Measurements from ENCODE around the gene PPP1R3C.

PPP1R3C gene
- total RNA-seq: 0 reads per million in 4 experiments

GRCh38 chr10:91632671-91633550, at the start of gene PPP1R3C:
Gene PPP1R3C, minus strand, starts transcription at chr10:91633071. Its CDS starts 102 bp downstream, at chr10:91632969.
- DNase-seq: no peak

GRCh38 chr10:91681361-91682276, 48.7 kb upstream of the PPP1R3C start:
- DNase-seq: no peak

DNA sequence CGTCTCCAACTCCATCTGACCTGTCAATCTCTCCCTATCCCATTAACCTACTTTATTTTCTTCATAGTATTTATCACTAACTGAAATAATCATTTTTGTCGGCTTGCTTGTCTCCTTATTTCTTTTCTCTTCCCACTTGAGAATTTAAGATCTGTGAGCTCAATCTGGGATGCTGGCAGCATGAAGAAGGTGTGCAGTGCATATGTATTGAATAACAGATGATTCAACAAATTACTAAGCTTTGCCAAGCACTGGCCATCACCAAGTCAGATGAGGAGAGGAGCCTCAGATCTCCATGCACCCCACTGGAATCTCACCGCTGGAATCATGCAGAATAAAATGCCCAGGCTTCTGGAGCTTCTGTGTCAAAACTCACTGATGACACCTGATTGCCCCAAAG, 47.6 kb upstream of the PPP1R3C start:
- DNase-seq: no peak

- no peak for DNase-seq
Observed at GRCh38 chr10:91679296-91679695, 46.4 kb upstream of the PPP1R3C start.

DNA sequence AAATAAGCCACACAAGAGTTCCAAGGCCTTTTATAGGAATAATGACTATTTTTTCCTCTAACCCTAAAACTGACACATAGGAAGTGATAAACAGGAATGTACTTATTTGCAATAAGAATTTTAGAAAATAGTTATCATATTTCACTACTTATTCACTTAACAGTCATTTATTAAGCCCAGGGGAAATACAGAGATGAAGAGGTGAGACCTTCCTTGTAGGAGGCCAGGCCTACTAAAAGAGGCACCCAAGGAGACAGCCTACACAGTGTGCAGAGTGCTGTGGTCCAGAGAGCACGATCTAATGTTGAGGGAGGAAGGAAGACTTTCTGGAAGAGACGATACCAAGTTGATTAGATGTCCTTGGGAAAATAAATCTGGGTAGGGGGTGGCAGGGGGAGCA, 45.0 kb upstream of the PPP1R3C start:
- no peak for DNase-seq

GRCh38 chr10:91672021-91672608, 39.2 kb upstream of the PPP1R3C start:
- DNase-seq: no peak

GRCh38 chr10:91668913-91669312, 36.0 kb upstream of the PPP1R3C start:
- DNase-seq: no peak

- no peak for DNase-seq
Observed at GRCh38 chr10:91665842-91666241, 33.0 kb upstream of the PPP1R3C start.

DNA sequence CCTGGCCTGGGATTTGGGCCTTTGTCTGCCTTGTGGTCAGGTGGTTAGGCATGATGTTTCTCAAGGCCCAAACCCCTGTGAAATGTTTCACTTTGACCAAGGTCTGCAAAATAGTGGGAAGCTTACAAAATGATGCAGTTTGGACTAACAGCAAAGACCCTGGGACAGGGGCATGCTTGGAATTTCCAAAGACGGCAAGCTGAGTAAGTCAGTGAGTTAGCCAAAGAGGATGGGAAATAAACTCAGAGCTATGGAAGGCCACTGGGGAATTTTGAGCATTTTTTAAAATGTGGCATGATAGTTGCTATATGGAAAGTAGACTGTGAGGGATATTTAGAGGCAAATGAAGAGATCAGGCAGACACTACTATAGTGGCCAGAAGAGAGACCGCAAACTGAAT, 31.6 kb upstream of the PPP1R3C start:
- DNase-seq: no peak

DNA sequence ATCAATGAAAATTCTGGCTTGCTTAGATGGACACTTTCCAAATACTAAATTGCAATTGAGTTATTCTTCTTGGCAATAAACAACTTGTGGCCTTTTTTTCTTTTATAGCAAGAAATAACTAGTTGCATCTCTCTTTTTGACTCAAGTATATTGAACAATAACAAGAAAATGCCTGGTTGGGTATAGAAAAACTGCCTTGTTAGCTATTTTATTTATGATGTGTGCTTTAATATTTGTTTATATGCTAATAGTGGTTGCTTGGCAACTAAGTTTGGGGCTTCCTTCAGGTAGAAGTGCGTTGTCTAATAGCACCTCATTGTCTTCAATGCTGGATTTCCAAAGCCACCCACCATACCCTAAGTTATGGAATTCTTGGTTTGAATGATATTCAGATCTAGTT, 30.1 kb upstream of the PPP1R3C start:
- DNase-seq: no peak

DNA sequence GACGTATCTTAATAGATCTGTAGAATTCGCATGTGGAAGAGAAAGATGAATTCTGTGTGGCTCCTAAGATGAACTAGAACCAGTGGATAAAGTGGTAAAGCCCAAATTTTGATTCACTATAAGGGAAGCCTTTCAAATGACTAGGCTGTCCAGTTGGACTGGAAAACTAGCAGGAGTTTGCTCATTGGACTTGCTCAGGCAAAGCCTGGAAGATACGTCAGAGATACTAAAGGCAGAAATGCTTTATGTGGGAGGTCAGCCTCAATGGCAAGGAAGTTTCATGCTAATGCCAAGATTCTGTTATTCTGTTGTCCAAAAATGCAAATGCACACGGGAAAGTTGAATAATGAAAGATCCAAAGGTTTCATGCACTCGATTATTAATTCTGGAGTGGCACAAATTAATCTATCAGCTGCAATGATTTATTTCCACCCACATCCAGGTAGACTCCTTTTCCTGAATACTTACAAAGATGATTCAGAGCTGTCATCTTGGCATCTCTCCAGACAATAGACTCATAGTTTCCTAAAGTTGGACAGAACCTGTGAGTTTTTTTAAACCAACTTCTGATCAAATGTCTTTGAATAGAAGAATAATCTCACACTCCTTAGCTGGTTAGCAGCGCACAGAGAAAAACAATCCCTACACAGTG, 20.5 kb upstream of the PPP1R3C start:
- DNase-seq: no peak

DNA sequence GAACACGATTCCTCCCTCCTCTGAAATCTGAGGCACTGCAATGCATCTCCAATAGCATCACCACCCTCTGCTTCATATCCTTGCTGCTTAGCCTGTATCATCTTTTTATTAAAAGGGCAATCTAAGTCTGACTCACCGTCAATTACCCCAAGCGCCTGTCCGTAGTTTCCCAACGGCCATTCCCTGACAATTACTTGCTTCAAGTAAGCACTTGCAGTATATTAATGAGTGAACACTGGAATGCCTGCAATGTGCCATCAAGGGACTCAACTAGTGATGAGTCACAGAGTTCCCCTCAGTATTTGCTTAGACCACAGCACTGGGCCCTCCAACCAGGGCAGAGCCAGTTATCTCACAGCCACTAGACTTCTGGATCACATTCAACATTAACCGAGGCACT, 19.5 kb upstream of the PPP1R3C start:
- no peak for DNase-seq

- DNase-seq: no peak
Observed at GRCh38 chr10:91643700-91644099, 10.8 kb upstream of the PPP1R3C start.

DNA sequence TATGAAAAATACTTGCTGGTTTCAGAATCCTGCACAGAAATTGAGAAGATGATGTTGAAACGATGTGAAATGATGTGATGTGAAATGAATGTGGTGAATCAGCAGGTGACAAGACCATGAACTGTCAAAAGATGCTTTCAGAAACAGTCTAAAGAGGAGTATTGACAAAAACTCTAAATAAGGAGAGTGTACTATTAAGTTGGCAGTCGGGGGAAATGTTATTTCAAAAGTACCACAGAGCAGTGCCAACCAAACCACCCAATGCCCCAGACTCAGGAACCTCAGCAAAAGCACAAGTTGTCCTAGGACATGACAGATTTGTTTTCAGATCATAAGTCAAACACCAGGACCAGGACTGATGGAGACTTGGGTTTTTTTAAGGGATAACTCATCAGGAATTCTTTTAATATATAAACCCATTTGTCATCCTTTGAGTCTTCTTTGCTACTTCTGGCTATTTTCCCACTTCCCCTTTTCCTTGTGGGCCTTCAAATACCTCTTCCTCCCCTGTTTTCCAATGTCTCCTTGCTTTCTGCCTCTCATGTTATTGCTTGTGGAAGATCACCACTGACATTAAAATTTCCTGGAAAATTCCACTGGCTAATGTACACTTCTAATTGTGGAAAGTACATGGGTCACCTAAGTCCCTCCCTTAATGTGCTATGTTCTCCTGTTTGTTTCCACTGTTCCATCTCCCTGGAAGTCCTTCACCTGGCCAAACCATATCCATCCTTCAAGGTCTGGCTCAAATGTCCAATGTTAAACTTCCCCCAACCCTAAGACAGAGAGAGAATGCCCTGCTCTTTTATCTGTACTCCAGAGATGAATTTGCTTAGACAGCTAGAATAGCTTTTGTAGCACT, 10.2 kb upstream of the PPP1R3C start:
- no peak for DNase-seq

DNA sequence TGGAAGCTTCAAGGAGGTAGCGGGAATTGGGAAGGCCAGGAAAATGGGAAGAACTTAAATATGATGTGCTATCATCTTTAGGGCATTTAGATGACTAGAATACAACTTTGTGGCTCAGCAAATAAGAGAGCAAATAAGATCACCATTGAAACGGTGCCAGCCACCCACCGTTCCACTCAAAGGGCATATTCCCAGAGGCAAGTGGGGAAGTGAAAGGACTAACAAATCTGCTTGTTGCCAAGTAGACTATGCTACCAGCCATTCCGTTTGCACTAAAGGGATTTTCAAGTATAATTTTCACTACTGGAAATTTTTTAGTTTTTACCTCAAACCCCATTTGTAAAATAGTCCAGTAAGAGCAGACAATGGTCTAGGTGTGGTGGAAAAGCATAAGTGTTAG, 4.0 kb upstream of the PPP1R3C start:
- DNase-seq: no peak

DNA sequence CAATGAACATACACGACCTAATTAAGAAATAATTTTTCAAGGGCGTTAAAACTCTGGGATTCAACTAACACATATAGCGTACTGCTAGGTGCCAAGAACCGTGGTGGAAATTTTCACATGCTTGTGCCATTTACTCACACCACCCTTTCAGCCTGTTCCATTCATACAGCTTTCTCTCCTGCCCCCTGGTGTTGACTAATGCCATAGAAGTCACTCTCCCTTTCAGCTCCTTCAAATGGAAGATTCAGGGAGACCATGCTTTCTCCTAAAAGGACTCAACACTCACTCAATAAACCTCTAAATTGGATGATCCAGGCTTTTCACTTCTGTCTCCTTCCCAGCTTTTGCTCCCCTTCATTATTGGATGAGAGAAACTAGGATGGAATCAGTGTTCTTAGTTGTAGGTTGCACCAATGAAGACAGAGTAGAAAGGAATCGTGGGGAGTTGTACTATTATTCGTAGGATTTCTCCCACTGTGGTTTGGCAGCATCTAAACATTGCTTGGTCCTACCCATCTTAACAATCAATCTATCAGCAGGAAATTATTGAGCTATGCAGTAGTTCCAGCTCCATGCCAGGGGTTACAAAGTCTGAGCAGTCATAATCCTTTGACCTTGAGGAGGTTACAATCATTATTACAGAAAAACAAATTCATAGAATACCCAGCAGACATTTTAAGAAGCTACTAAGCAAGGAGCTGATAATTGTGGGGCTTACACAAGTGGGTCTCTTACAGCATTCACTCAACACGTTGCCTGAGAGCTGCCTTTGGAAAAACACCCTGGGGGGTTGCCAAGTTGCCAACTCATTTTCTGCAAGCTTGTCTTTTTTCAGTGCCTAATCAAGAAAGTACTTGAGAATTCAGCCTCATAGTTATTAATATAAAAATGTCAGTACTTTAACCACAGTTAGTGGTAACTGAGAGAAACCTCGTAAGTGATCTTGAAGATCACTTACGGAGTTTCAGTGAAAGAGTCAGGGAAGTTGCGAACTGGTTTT, 2.8 kb upstream of the PPP1R3C start:
- DNase-seq: no peak

DNA sequence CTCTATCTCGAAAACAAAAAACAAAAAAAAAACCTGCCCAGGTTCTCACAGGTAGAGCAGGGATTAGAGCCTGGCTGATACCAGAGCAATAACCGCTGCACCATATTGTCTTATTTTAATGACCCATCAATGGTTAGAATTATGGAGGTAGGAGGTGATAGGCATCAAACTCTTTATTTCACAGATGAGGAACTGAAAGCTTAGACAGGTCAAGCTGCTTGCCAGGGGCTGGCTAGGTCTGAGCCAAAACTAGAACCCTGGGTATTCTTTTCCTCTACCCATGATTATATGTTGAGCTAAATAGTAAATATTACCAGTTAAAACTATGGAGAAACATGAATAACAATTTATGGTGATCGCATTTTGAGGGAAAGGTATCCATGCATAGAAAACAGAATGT, 2.0 kb upstream of the PPP1R3C start:
- DNase-seq: no peak

DNA sequence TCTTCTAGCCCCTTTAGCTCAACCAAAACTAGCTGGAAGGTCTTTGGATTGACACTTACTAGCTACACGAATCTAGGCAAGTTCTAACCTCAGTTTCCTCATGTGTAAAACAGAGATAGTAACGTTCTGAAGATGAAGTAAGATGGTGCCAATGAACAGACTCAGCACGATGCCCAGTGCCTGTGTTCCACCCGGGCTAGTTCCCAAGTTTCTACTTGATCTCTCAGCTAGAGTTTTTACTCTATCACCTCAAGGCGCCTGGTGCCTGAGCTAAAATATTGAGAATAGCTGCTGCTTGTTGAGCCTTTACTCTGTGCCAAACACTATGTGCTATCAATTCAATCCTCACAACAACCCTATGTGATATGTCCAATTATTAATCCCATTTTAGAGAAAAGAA, 1.4 kb upstream of the PPP1R3C start:
- DNase-seq: no peak

DNA sequence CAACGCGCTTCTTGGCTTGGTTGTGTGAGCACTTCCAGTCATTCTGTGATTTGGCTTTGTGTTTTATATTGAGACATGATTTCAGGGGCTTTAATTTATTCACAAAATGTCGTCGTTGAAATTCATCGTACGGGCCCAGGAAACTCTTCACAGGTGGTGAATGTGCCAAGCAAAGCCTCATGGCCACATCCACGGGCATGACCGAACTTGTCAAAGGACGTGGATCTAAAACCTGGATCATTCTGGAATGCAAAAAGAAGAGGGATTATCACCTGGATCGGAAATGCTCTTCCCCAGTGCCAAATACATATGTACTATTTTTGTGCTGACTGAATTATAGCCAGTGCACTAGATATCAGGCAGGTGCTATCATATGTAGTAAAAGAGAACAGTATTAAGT, 2.2 kb downstream of the PPP1R3C start:
- DNase-seq: no peak

All from effector CD8-positive, alpha-beta T cell (primary cell).